Natural killer cell (primary cell): ENCODE measurements around the gene ADAM33. TPM values are rescaled to one million over a fixed set of nuclear protein-coding genes. Genes with fewer than 3 reads are reported as not detected.

Experiments used
- ATAC-seq, 3 donors: fragments of 150-1000 bp in 2 of 3; fragments of 200-7000 bp in 1 of 3; cut with Tn5 transposase; 1 replicate in 1 of 3; 2 replicates in 2 of 3; pipeline ENCODE4 v1.10.0; 2021; ENCODE audit warnings: mild to moderate bottlenecking in 2 of 3, moderate library complexity in 2 of 3
- DNase-seq, 2 donors: peaks; one replicate each; pipeline versions ENCODE4 v3.0.0 to v3.0.0-alpha.2; 2013 to 2021; ENCODE audit warnings: mixed read lengths in 1 of 2
- H3K27ac ChIP-seq: one replicate; pipeline ENCODE4 v1.5.1; 2013; ENCODE audit warnings: mild to moderate bottlenecking, low read length
- H3K27me3 ChIP-seq: one replicate; pipeline ENCODE4 v1.6.1; 2013; ENCODE audit warnings: low read length; ENCODE audit not compliant: control insufficient read depth, insufficient read depth
- H3K36me3 ChIP-seq: one replicate; pipeline ENCODE4 v1.6.1; 2013; ENCODE audit warnings: low read length; ENCODE audit not compliant: control insufficient read depth, insufficient read depth
- H3K4me1 ChIP-seq: one replicate; pipeline ENCODE4 v1.6.1; 2013; ENCODE audit warnings: low read length; ENCODE audit not compliant: control insufficient read depth, insufficient read depth
- H3K4me3 ChIP-seq: one replicate; pipeline ENCODE4 v1.5.1; 2013; ENCODE audit warnings: low read length
- H3K9me3 ChIP-seq: one replicate; pipeline ENCODE4 v1.6.1; 2013; ENCODE audit warnings: low read length; ENCODE audit not compliant: control insufficient read depth, insufficient read depth
- H3K27ac Mint-ChIP-seq, 2 donors: one replicate each; pipeline ENCODE4 v1.8.0; 2022; ENCODE audit warnings: mild to moderate bottlenecking in 2 of 2, mixed read lengths in 2 of 2, moderate library complexity in 1 of 2
- H3K27me3 Mint-ChIP-seq, 2 donors: one replicate each; pipeline ENCODE4 v1.8.0; 2022; ENCODE audit warnings: low read depth in 2 of 2, mixed read lengths in 2 of 2
- H3K36me3 Mint-ChIP-seq: one replicate; pipeline ENCODE4 v1.8.0; 2022; ENCODE audit warnings: mixed read lengths
- H3K4me1 Mint-ChIP-seq, 2 donors: one replicate each; pipeline ENCODE4 v1.8.0; 2022; ENCODE audit warnings: mixed read lengths in 2 of 2
- H3K4me3 Mint-ChIP-seq: one replicate; pipeline ENCODE4 v1.8.0; 2022; ENCODE audit warnings: mild to moderate bottlenecking, moderate library complexity, mixed read lengths
- H3K9me3 Mint-ChIP-seq, 2 donors: one replicate each; pipeline ENCODE4 v1.8.0; 2022; ENCODE audit warnings: mixed read lengths in 2 of 2
- CTCF ChIP-seq: fragments of 200-600 bp; IDR thresholded peaks from one replicate; pipeline ENCODE4 v1.8.0; 2022; ENCODE audit warnings: antibody characterized with exemption
- WGBS: methylation state at CpG from one replicate; pipeline ENCODE4 v1.1.7; 2013; ENCODE audit warnings: missing lambda C conversion rate; ENCODE audit not compliant: insufficient coverage; 5-methylcytosine and 5-hydroxymethylcytosine counted together
- intact Hi-C: fragments of 100-400 bp; cut with micrococcal nuclease; formaldehyde crosslinking; loops from one replicate; pipeline ENCODE4 v1.14.2; 2022
- total RNA-seq, 4 donors: library from RNA; stranded (reverse); fragments of 120-200 nt in 1 of 4; gene quantifications; one replicate each; pipeline versions ENCODE4 v1.2.3 to v1.2.4, GENCODE V29; 2013 to 2022

The ADAM33 gene
- total RNA-seq, 3 donors from 2014 or later (not counting 1 experiment from before 2014, with no cell fraction given) = not detected

GRCh38 chr20:3678198-3678597 lies 3.6 kb downstream of the ADAM33 start:
- peaks cover 13% of the 10 kb centered on the region for H3K27me3 ChIP-seq
- no peak for TF ChIP-seq CTCF

GRCh38 chr20:3677733-3678132 lies 4.1 kb downstream of the ADAM33 start:
- peaks cover 13% of the 10 kb centered on the region for H3K27me3 ChIP-seq
- TF ChIP-seq CTCF = no peak
- peaks cover 15% of the 10 kb centered on the region for H3K4me1 ChIP-seq
- no peak overlapping the region for H3K4me3 Mint-ChIP-seq
- H3K9me3 Mint-ChIP-seq = no peaks in the 10 kb centered on the region
- H3K27me3 Mint-ChIP-seq = peaks cover 50 to 60% of the 10 kb centered on the region in 2 donors
- H3K36me3 Mint-ChIP-seq = no peaks in the 10 kb centered on the region
- no peaks in the 10 kb centered on the region for H3K36me3 ChIP-seq
- ATAC-seq = no peak
- no peak overlapping the region for H3K4me3 ChIP-seq
- no peak overlapping the region for H3K27ac ChIP-seq
- H3K9me3 ChIP-seq = no peaks in the 10 kb centered on the region
- no peak for DNase-seq
- peaks cover 0 to 11% of the 10 kb centered on the region in 2 donors for H3K4me1 Mint-ChIP-seq
- 88% methylated on average over 8 of the region's 8 CpGs for WGBS
- no peak overlapping the region for H3K27ac Mint-ChIP-seq
- intact Hi-C loops = no loop called here

More at GRCh38 chr20:3678198-3678597, 3.6 kb downstream of the ADAM33 start:
- H3K4me1 ChIP-seq = peaks cover 13% of the 10 kb centered on the region
- 71% methylated on average over 2 of the region's 2 CpGs for WGBS
- Mint-ChIP-seq H3K4me1 (peaks cover 0 to 11% of the 10 kb centered on the region in 2 donors), H3K27ac (no peak overlapping the region), H3K36me3 (no peaks in the 10 kb centered on the region), H3K27me3 (peaks cover 48 to 63% of the 10 kb centered on the region in 2 donors), H3K4me3 (no peak overlapping the region), H3K9me3 (no peaks in the 10 kb centered on the region)
- H3K4me3 ChIP-seq = no peak overlapping the region
- no peaks in the 10 kb centered on the region for H3K36me3 ChIP-seq
- intact Hi-C loops = no loop called here
- no peak for ATAC-seq
- no peak for DNase-seq
- no peak overlapping the region for H3K27ac ChIP-seq
- no peaks in the 10 kb centered on the region for H3K9me3 ChIP-seq

- H3K4me1 ChIP-seq = peaks cover 23% of the 10 kb centered on the region
- no peak overlapping the region for H3K27ac ChIP-seq
- Mint-ChIP-seq H3K36me3 (no peaks in the 10 kb centered on the region), H3K9me3 (no peaks in the 10 kb centered on the region), H3K4me1 (peaks cover 0 to 8% of the 10 kb centered on the region in 2 donors), H3K4me3 (no peak overlapping the region), H3K27me3 (peaks cover 54 to 68% of the 10 kb centered on the region in 2 donors), H3K27ac (no peak overlapping the region)
- no peaks in the 10 kb centered on the region for H3K36me3 ChIP-seq
- intact Hi-C loops = no loop called here
- 49% methylated on average over 13 of the region's 13 CpGs for whole genome bisulfite sequencing
- DNase-seq = no peak
- ATAC-seq = no peak
- H3K4me3 ChIP-seq = no peak overlapping the region
- H3K9me3 ChIP-seq = no peaks in the 10 kb centered on the region
- TF ChIP-seq CTCF = no peak
- H3K27me3 ChIP-seq = peaks cover 14% of the 10 kb centered on the region
These were observed 6.6 kb downstream of the ADAM33 start for GRCh38 chr20:3674995-3675900.
